SH-SY5Y (cell line): Measurements from ENCODE around the gene JAM3.

Source experiments
- GATA2 ChIP-seq: IDR thresholded peaks from 2 replicates; pipeline ENCODE4 v1.6.1; 2011; ENCODE audit warnings: mild to moderate bottlenecking, low read depth, low read length
- GATA3 ChIP-seq: IDR thresholded peaks from 2 replicates; pipeline ENCODE4 v1.6.1; 2011; ENCODE audit warnings: low read depth, mild to moderate bottlenecking, low read length, moderate library complexity

JAM3 gene

GRCh38 chr11:134063991-134064747, 4.7 kb upstream of the JAM3 start:
- TF ChIP-seq GATA2 (no peak), GATA3 (no peak)

GRCh38 chr11:134065381-134065780, 3.5 kb upstream of the JAM3 start:
- TF ChIP-seq GATA2 = no peak
- no peak for TF ChIP-seq GATA3

- TF ChIP-seq GATA3 (no peak), GATA2 (no peak)
These were observed 1.7 kb upstream of the JAM3 start for GRCh38 chr11:134066943-134067885.

GRCh38 chr11:134069426-134070341, 812 bp downstream of the JAM3 start:
- TF ChIP-seq GATA3 = no peak
- no peak for TF ChIP-seq GATA2

- TF ChIP-seq GATA2 = no peak
- no peak for TF ChIP-seq GATA3
These were observed 1.5 kb downstream of the JAM3 start for GRCh38 chr11:134070342-134070845.

GRCh38 chr11:134071306-134071705, 2.4 kb downstream of the JAM3 start:
- TF ChIP-seq GATA3 = no peak
- TF ChIP-seq GATA2 = no peak

- no peak for TF ChIP-seq GATA2
- no peak for TF ChIP-seq GATA3
These were observed 3.0 kb downstream of the JAM3 start for GRCh38 chr11:134071766-134072402.

- TF ChIP-seq GATA2 = no peak
- TF ChIP-seq GATA3 = no peak
These were observed 4.0 kb downstream of the JAM3 start for GRCh38 chr11:134072844-134073243.

GRCh38 chr11:134074346-134074745, 5.5 kb downstream of the JAM3 start:
- TF ChIP-seq GATA2 (no peak), GATA3 (no peak)

GRCh38 chr11:134074766-134075165, 5.9 kb downstream of the JAM3 start:
- no peak for TF ChIP-seq GATA2
- no peak for TF ChIP-seq GATA3

- TF ChIP-seq GATA3 = no peak
- no peak for TF ChIP-seq GATA2
These were observed 10.4 kb downstream of the JAM3 start for GRCh38 chr11:134079317-134079716.

- TF ChIP-seq GATA2 (no peak), GATA3 (no peak)
These were observed 14.1 kb downstream of the JAM3 start for GRCh38 chr11:134082990-134083389.

- TF ChIP-seq GATA3 = no peak
- TF ChIP-seq GATA2 = no peak
These were observed 17.5 kb downstream of the JAM3 start for GRCh38 chr11:134086376-134086775.

GRCh38 chr11:134097166-134097565, 28.3 kb downstream of the JAM3 start:
- TF ChIP-seq GATA3 (no peak), GATA2 (no peak)
